ENCODE results near the gene DAZL. TPM values are rescaled to one million over a fixed set of nuclear protein-coding genes. Genes with fewer than 3 reads are reported as not detected.

Gene DAZL
- not detected for total RNA-seq
- polyA plus RNA-seq (2013, experiment 1 of 2): 0.43 TPM
- polyA plus RNA-seq (2013, experiment 2 of 2): 0.12 TPM
- long read RNA-seq, experiment 1: 0 reads
- long read RNA-seq, experiment 2: 0 reads
- long read RNA-seq, experiment 3: 0 reads
- long read RNA-seq, experiment 4: 0 reads

GRCh38 chr3:16604887-16605602 is at the start of gene DAZL:
Gene DAZL (minus strand): TSS chr3:16605423. CDS start chr3:16605205, 218 bp downstream.
- Histone ChIP-seq H3K36me3 (ENCODE audit: control insufficient read depth, insufficient read depth, low read length) (no peaks in the 10 kb centered on the region), H3K9ac (ENCODE audit: extremely low read depth, low read length, poor library complexity, severe bottlenecking) (no peak within 1 kb of the TSS), H3K27ac (ENCODE audit: low read depth, low read length) (no peak within 1 kb of the TSS), H3K9me3 (ENCODE audit: control insufficient read depth, low read length) (no peaks in the 10 kb centered on the region), H3K4me3 (ENCODE audit: low read length) (no peak within 1 kb of the TSS), H3K27me3 (ENCODE audit: control insufficient read depth, insufficient read depth, low read length, poor library complexity, severe bottlenecking) (no peaks in the 10 kb centered on the region), H3K4me1 (ENCODE audit: control insufficient read depth, insufficient read depth, low read length) (no peaks in the 10 kb centered on the region)
- Mint-ChIP-seq H3K27me3 (ENCODE audit: insufficient read depth) (no peaks in the 10 kb centered on the region), H3K4me3 (no peak within 1 kb of the TSS), H3K36me3 (ENCODE audit: low read depth) (no peaks in the 10 kb centered on the region), H3K27ac (no peak within 1 kb of the TSS), H3K4me1 (peaks cover 3% of the 10 kb centered on the region), H3K9me3 (peaks cover 11% of the 10 kb centered on the region)
- TF ChIP-seq, protein P1, sequence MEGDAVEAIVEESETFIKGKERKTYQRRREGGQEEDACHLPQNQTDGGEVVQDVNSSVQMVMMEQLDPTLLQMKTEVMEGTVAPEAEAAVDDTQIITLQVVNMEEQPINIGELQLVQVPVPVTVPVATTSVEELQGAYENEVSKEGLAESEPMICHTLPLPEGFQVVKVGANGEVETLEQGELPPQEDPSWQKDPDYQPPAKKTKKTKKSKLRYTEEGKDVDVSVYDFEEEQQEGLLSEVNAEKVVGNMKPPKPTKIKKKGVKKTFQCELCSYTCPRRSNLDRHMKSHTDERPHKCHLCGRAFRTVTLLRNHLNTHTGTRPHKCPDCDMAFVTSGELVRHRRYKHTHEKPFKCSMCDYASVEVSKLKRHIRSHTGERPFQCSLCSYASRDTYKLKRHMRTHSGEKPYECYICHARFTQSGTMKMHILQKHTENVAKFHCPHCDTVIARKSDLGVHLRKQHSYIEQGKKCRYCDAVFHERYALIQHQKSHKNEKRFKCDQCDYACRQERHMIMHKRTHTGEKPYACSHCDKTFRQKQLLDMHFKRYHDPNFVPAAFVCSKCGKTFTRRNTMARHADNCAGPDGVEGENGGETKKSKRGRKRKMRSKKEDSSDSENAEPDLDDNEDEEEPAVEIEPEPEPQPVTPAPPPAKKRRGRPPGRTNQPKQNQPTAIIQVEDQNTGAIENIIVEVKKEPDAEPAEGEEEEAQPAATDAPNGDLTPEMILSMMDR (conservative IDR thresholded peaks at IDR 0.05): no peak
- 96 to 97% methylated on average over 29 to 62 of the region's 63 CpGs for WGBS, 2 experiments (ENCODE audit: insufficient coverage in 1 of 2, insufficient read length in 1 of 2)
- DNase-seq: no peak

GRCh38 chr3:16654976-16655375 is 49.8 kb upstream of the DAZL start:
- Mint-ChIP-seq H3K27ac (no peak overlapping the region), H3K9me3 (peaks cover 3% of the 10 kb centered on the region), H3K4me1 (peaks cover 40% of the 10 kb centered on the region), H3K36me3 (ENCODE audit: low read depth) (no peaks in the 10 kb centered on the region), H3K4me3 (no peak overlapping the region), H3K27me3 (ENCODE audit: insufficient read depth) (no peaks in the 10 kb centered on the region)
- TF ChIP-seq, protein P1 (conservative IDR thresholded peaks at IDR 0.05): no peak
- Histone ChIP-seq H3K27me3 (ENCODE audit: control insufficient read depth, insufficient read depth, low read length, poor library complexity, severe bottlenecking) (no peaks in the 10 kb centered on the region), H3K4me1 (ENCODE audit: control insufficient read depth, insufficient read depth, low read length) (peaks cover 5% of the 10 kb centered on the region), H3K9ac (ENCODE audit: extremely low read depth, low read length, poor library complexity, severe bottlenecking) (no peak overlapping the region), H3K27ac (ENCODE audit: low read depth, low read length) (no peak overlapping the region), H3K4me3 (ENCODE audit: low read length) (no peak overlapping the region), H3K36me3 (ENCODE audit: control insufficient read depth, insufficient read depth, low read length) (no peaks in the 10 kb centered on the region), H3K9me3 (ENCODE audit: control insufficient read depth, low read length) (peaks cover 13% of the 10 kb centered on the region)
- no CpG with 5 or more reads among the region's 1 CpG for WGBS, 2 experiments (ENCODE audit: insufficient coverage in 1 of 2, insufficient read length in 1 of 2)
- DNase-seq: no peak

- Histone ChIP-seq H3K4me3 (ENCODE audit: low read length) (no peak overlapping the region), H3K27me3 (ENCODE audit: control insufficient read depth, insufficient read depth, low read length, poor library complexity, severe bottlenecking) (no peaks in the 10 kb centered on the region), H3K27ac (ENCODE audit: low read depth, low read length) (no peak overlapping the region), H3K9me3 (ENCODE audit: control insufficient read depth, low read length) (peaks cover 7% of the 10 kb centered on the region), H3K36me3 (ENCODE audit: control insufficient read depth, insufficient read depth, low read length) (no peaks in the 10 kb centered on the region), H3K9ac (ENCODE audit: extremely low read depth, low read length, poor library complexity, severe bottlenecking) (no peak overlapping the region), H3K4me1 (ENCODE audit: control insufficient read depth, insufficient read depth, low read length) (peaks cover 3% of the 10 kb centered on the region)
- no peaks in the 10 kb centered on the region for H3K36me3 Mint-ChIP-seq (ENCODE audit: low read depth)
- no peak for DNase-seq
- H3K4me3 Mint-ChIP-seq: no peak overlapping the region
- TF ChIP-seq, protein P1 (conservative IDR thresholded peaks at IDR 0.05): no peak
- H3K9me3 Mint-ChIP-seq: no peaks in the 10 kb centered on the region
- no peak overlapping the region for H3K27ac Mint-ChIP-seq
- 87% methylated on average over 4 of the region's 4 CpGs; no CpG with 5 or more reads in 1 of the 2 experiments for WGBS, 2 experiments (ENCODE audit: insufficient coverage in 1 of 2, insufficient read length in 1 of 2)
- peaks cover 32% of the 10 kb centered on the region for H3K4me1 Mint-ChIP-seq
- no peaks in the 10 kb centered on the region for H3K27me3 Mint-ChIP-seq (ENCODE audit: insufficient read depth)
Measured at GRCh38 chr3:16653712-16654111, 48.5 kb upstream of the DAZL start.
